ENCODE data around the gene UCK1.

UCK1 gene

GRCh38 chr9:131485728-131486422, 45.2 kb downstream of the UCK1 start:
- no peak overlapping the region for H3K14ac ChIP-seq (ENCODE audit: low read length in 2 of 2)
- no peak overlapping the region for H3K4me2 ChIP-seq (ENCODE audit: low read length, poor library complexity, severe bottlenecking)
- no peak overlapping the region for H3K23ac ChIP-seq (ENCODE audit: low read length in 2 of 2)
- H3K79me1 ChIP-seq (replicated peaks; ENCODE audit: low read length, poor library complexity, severe bottlenecking) = peaks cover 65% of the 10 kb centered on the region
- H3K18ac ChIP-seq (ENCODE audit: low read depth in 1 of 2, low read length in 2 of 2) = no peak overlapping the region
- H2BK15ac ChIP-seq (ENCODE audit: low read depth, poor library complexity, severe bottlenecking) = no peak overlapping the region
- H2BK120ac ChIP-seq (ENCODE audit: low read depth, low read length) = no peak overlapping the region
- H3K4me1 ChIP-seq (ENCODE audit: control insufficient read depth, insufficient read depth, low read depth, low read length) = no peaks in the 10 kb centered on the region
- H3K4me3 ChIP-seq (ENCODE audit: insufficient read depth in 1 of 2, low read depth in 1 of 2, low read length in 2 of 2) = no peak overlapping the region
- H2BK12ac ChIP-seq (ENCODE audit: low read length in 2 of 2) = no peak overlapping the region
- no peak overlapping the region for H2AK5ac ChIP-seq (ENCODE audit: low read length, severe bottlenecking)
- H2BK5ac ChIP-seq (ENCODE audit: low read depth, low read length, poor library complexity, severe bottlenecking) = no peak overlapping the region
- H3K27ac ChIP-seq (ENCODE audit: low read length, poor library complexity, severe bottlenecking) = no peak overlapping the region
- no peaks in the 10 kb centered on the region for H3K27me3 ChIP-seq (ENCODE audit: control insufficient read depth in 1 of 2, insufficient read depth in 1 of 2, low read length in 2 of 2)
- no peak overlapping the region for H3K9ac ChIP-seq (ENCODE audit: low read length)
- no peak overlapping the region for H2AFZ ChIP-seq (ENCODE audit: low read depth, low read length)
- WGBS = 96% methylated on average over 17 of the region's 19 CpGs
- H3K9me3 ChIP-seq (ENCODE audit: control insufficient read depth, low read length) = no peaks in the 10 kb centered on the region
- DNase-seq = no peak
- H4K8ac ChIP-seq (ENCODE audit: low read length) = no peak overlapping the region
- peaks cover 95 to 96% of the 10 kb centered on the region in 2 experiments for H3K36me3 ChIP-seq (ENCODE audit: control insufficient read depth in 1 of 2, insufficient read depth in 2 of 2, low read depth in 1 of 2, low read length in 2 of 2)
- no peak overlapping the region for H4K91ac ChIP-seq (ENCODE audit: low read length)
- no peak overlapping the region for H3K4ac ChIP-seq (ENCODE audit: low read depth in 1 of 2, low read length in 2 of 2)

GRCh38 chr9:131485206-131485605, 45.9 kb downstream of the UCK1 start:
- Histone ChIP-seq H2AK5ac (ENCODE audit: low read length, severe bottlenecking) (no peak overlapping the region), H3K9me3 (ENCODE audit: control insufficient read depth, low read length) (no peaks in the 10 kb centered on the region)

GRCh38 chr9:131484560-131485185, 46.4 kb downstream of the UCK1 start:
- WGBS = 97% methylated on average over 15 of the region's 15 CpGs
- Histone ChIP-seq H3K27ac (ENCODE audit: low read length, poor library complexity, severe bottlenecking) (no peak overlapping the region), H3K36me3 (ENCODE audit: control insufficient read depth in 1 of 2, insufficient read depth in 2 of 2, low read depth in 1 of 2, low read length in 2 of 2) (peaks cover 94 to 95% of the 10 kb centered on the region in 2 experiments), H2AK5ac (ENCODE audit: low read length, severe bottlenecking) (no peak overlapping the region), H3K18ac (ENCODE audit: low read depth in 1 of 2, low read length in 2 of 2) (no peak overlapping the region), H3K23ac (ENCODE audit: low read length in 2 of 2) (no peak overlapping the region), H3K4me1 (ENCODE audit: control insufficient read depth, insufficient read depth, low read depth, low read length) (no peaks in the 10 kb centered on the region), H3K4ac (ENCODE audit: low read depth in 1 of 2, low read length in 2 of 2) (no peak overlapping the region), H2AFZ (ENCODE audit: low read depth, low read length) (no peak overlapping the region), H4K8ac (ENCODE audit: low read length) (no peak overlapping the region), H3K14ac (ENCODE audit: low read length in 2 of 2) (no peak overlapping the region), H4K91ac (ENCODE audit: low read length) (no peak overlapping the region), H3K9me3 (ENCODE audit: control insufficient read depth, low read length) (no peaks in the 10 kb centered on the region), H2BK12ac (ENCODE audit: low read length in 2 of 2) (no peak overlapping the region), H3K27me3 (ENCODE audit: control insufficient read depth in 1 of 2, insufficient read depth in 1 of 2, low read length in 2 of 2) (no peaks in the 10 kb centered on the region), H3K4me3 (ENCODE audit: insufficient read depth in 1 of 2, low read depth in 1 of 2, low read length in 2 of 2) (no peak overlapping the region), H2BK15ac (ENCODE audit: low read depth, poor library complexity, severe bottlenecking) (no peak overlapping the region), H2BK120ac (ENCODE audit: low read depth, low read length) (no peak overlapping the region), H3K4me2 (ENCODE audit: low read length, poor library complexity, severe bottlenecking) (no peak overlapping the region), H3K79me1 (replicated peaks; ENCODE audit: low read length, poor library complexity, severe bottlenecking) (peaks cover 61% of the 10 kb centered on the region), H2BK5ac (ENCODE audit: low read depth, low read length, poor library complexity, severe bottlenecking) (no peak overlapping the region), H3K9ac (ENCODE audit: low read length) (no peak overlapping the region)
- no peak for DNase-seq

More at GRCh38 chr9:131485206-131485605, 45.9 kb downstream of the UCK1 start:
- no peak overlapping the region for H3K9ac ChIP-seq (ENCODE audit: low read length)
- H3K4me1 ChIP-seq (ENCODE audit: control insufficient read depth, insufficient read depth, low read depth, low read length) = no peaks in the 10 kb centered on the region
- H3K4me3 ChIP-seq (ENCODE audit: insufficient read depth in 1 of 2, low read depth in 1 of 2, low read length in 2 of 2) = no peak overlapping the region
- DNase-seq = no peak
- no peak overlapping the region for H4K8ac ChIP-seq (ENCODE audit: low read length)
- H2BK5ac ChIP-seq (ENCODE audit: low read depth, low read length, poor library complexity, severe bottlenecking) = no peak overlapping the region
- H2BK12ac ChIP-seq (ENCODE audit: low read length in 2 of 2) = no peak overlapping the region
- H3K23ac ChIP-seq (ENCODE audit: low read length in 2 of 2) = no peak overlapping the region
- H2AFZ ChIP-seq (ENCODE audit: low read depth, low read length) = no peak overlapping the region
- H4K91ac ChIP-seq (ENCODE audit: low read length) = no peak overlapping the region
- H3K36me3 ChIP-seq (ENCODE audit: control insufficient read depth in 1 of 2, insufficient read depth in 2 of 2, low read depth in 1 of 2, low read length in 2 of 2) = peaks cover 95 to 96% of the 10 kb centered on the region in 2 experiments
- H3K27me3 ChIP-seq (ENCODE audit: control insufficient read depth in 1 of 2, insufficient read depth in 1 of 2, low read length in 2 of 2) = no peaks in the 10 kb centered on the region
- no peak overlapping the region for H3K18ac ChIP-seq (ENCODE audit: low read depth in 1 of 2, low read length in 2 of 2)
- no peak overlapping the region for H3K4ac ChIP-seq (ENCODE audit: low read depth in 1 of 2, low read length in 2 of 2)
- no peak overlapping the region for H2BK15ac ChIP-seq (ENCODE audit: low read depth, poor library complexity, severe bottlenecking)
- H2BK120ac ChIP-seq (ENCODE audit: low read depth, low read length) = no peak overlapping the region
- H3K14ac ChIP-seq (ENCODE audit: low read length in 2 of 2) = no peak overlapping the region
- 88% methylated on average over 12 of the region's 12 CpGs for WGBS
- H3K27ac ChIP-seq (ENCODE audit: low read length, poor library complexity, severe bottlenecking) = no peak overlapping the region
- H3K79me1 ChIP-seq (replicated peaks; ENCODE audit: low read length, poor library complexity, severe bottlenecking) = peaks cover 61% of the 10 kb centered on the region
- H3K4me2 ChIP-seq (ENCODE audit: low read length, poor library complexity, severe bottlenecking) = no peak overlapping the region

- H3K14ac ChIP-seq (ENCODE audit: low read length in 2 of 2) = no peak overlapping the region
- no peak overlapping the region for H4K8ac ChIP-seq (ENCODE audit: low read length)
- H3K4me2 ChIP-seq (ENCODE audit: low read length, poor library complexity, severe bottlenecking) = no peak overlapping the region
- H2BK12ac ChIP-seq (ENCODE audit: low read length in 2 of 2) = no peak overlapping the region
- DNase-seq = no peak
- no peaks in the 10 kb centered on the region for H3K27me3 ChIP-seq (ENCODE audit: control insufficient read depth in 1 of 2, insufficient read depth in 1 of 2, low read length in 2 of 2)
- no peak overlapping the region for H2AK5ac ChIP-seq (ENCODE audit: low read length, severe bottlenecking)
- H3K4me1 ChIP-seq (ENCODE audit: control insufficient read depth, insufficient read depth, low read depth, low read length) = no peaks in the 10 kb centered on the region
- H2AFZ ChIP-seq (ENCODE audit: low read depth, low read length) = no peak overlapping the region
- H3K9ac ChIP-seq (ENCODE audit: low read length) = no peak overlapping the region
- H3K23ac ChIP-seq (ENCODE audit: low read length in 2 of 2) = no peak overlapping the region
- H3K27ac ChIP-seq (ENCODE audit: low read length, poor library complexity, severe bottlenecking) = no peak overlapping the region
- peaks cover 94 to 97% of the 10 kb centered on the region in 2 experiments for H3K36me3 ChIP-seq (ENCODE audit: control insufficient read depth in 1 of 2, insufficient read depth in 2 of 2, low read depth in 1 of 2, low read length in 2 of 2)
- H3K79me1 ChIP-seq (replicated peaks; ENCODE audit: low read length, poor library complexity, severe bottlenecking) = peaks cover 63% of the 10 kb centered on the region
- H3K9me3 ChIP-seq (ENCODE audit: control insufficient read depth, low read length) = no peaks in the 10 kb centered on the region
- H3K4ac ChIP-seq (ENCODE audit: low read depth in 1 of 2, low read length in 2 of 2) = no peak overlapping the region
- H2BK120ac ChIP-seq (ENCODE audit: low read depth, low read length) = no peak overlapping the region
- no peak overlapping the region for H2BK5ac ChIP-seq (ENCODE audit: low read depth, low read length, poor library complexity, severe bottlenecking)
- H3K18ac ChIP-seq (ENCODE audit: low read depth in 1 of 2, low read length in 2 of 2) = no peak overlapping the region
- H3K4me3 ChIP-seq (ENCODE audit: insufficient read depth in 1 of 2, low read depth in 1 of 2, low read length in 2 of 2) = no peak overlapping the region
- H2BK15ac ChIP-seq (ENCODE audit: low read depth, poor library complexity, severe bottlenecking) = no peak overlapping the region
- no peak overlapping the region for H4K91ac ChIP-seq (ENCODE audit: low read length)
- WGBS = 98% methylated on average over 7 of the region's 7 CpGs
Observed at GRCh38 chr9:131484051-131484445, 47.0 kb downstream of the UCK1 start.

All from mesenchymal stem cell (in vitro differentiated cells and primary cell).